ENCODE measurements around the gene PGM1. TPM values are rescaled to one million over a fixed set of nuclear protein-coding genes. Genes with fewer than 3 reads are reported as not detected.

The PGM1 gene
- total and polyA plus RNA-seq, 10 of the 15 experiments (the other 5 are each of a cell fraction or from before 2014, with no cell fraction given) = 22.5 to 72.6 (median 50.8) TPM

- SMC1A ChIA-PET (ENCODE audit: uncharacterized antibody, unreplicated experiment) = no interaction called here
- Histone ChIP-seq H3K4me1 (ENCODE audit: control insufficient read depth, insufficient read depth, low read length) (no peaks in the 10 kb centered on the region), H2AFZ (ENCODE audit: control insufficient read depth, low read depth, low read length) (no peak overlapping the region), H3K4me3 (no peak overlapping the region), H3K9me3 (replicated peaks; ENCODE audit: control insufficient read depth, insufficient read depth, low read length) (no peaks in the 10 kb centered on the region), H3K27me3 (replicated peaks in 1 of 2; ENCODE audit: control insufficient read depth in 2 of 2, insufficient read depth in 2 of 2, low read length in 1 of 2) (no peaks in the 10 kb centered on the region), H4K20me1 (ENCODE audit: control insufficient read depth, insufficient read depth) (no peaks in the 10 kb centered on the region), H3K4me2 (ENCODE audit: control insufficient read depth, insufficient read depth) (no peak overlapping the region), H3K36me3 (ENCODE audit: control insufficient read depth in 2 of 2, insufficient read depth in 2 of 2, low read length in 1 of 2) (peaks cover 7 to 23% of the 10 kb centered on the region in 2 experiments), H3K9ac (ENCODE audit: control insufficient read depth, insufficient read depth, low read length) (no peak overlapping the region), H3K79me2 (ENCODE audit: control insufficient read depth, insufficient read depth, low read length) (no peaks in the 10 kb centered on the region), H3K27ac (ENCODE audit: control insufficient read depth, insufficient read depth) (no peak overlapping the region)
- DNase-seq (ENCODE audit: low read depth, low spot score) = no peak
- RAD21 ChIA-PET (ENCODE audit: unreplicated experiment) = no interaction called here
- TF ChIP-seq SMAD1 (IDR thresholded peaks at IDR 0.05; ENCODE audit: low read depth, partially characterized antibody) (no peak), CBX5 (IDR thresholded peaks at IDR 0.05; ENCODE audit: low read depth) (no peak), MYB (IDR thresholded peaks at IDR 0.05; ENCODE audit: borderline replicate concordance, low read depth, low read length) (no peak), RELB (IDR thresholded peaks at IDR 0.05; ENCODE audit: low read depth) (no peak), CEBPZ (IDR thresholded peaks at IDR 0.05; ENCODE audit: low read depth, low read length) (no peak), CUX1 (IDR thresholded peaks at IDR 0.05; ENCODE audit: insufficient replicate concordance, low read depth, low read length) (no peak), TBL1XR1 (IDR thresholded peaks at IDR 0.05; ENCODE audit: low read depth, low read length) (no peak), USF2 (IDR thresholded peaks at IDR 0.05; ENCODE audit: borderline replicate concordance, low read depth, low read length) (no peak), FOXK2 (IDR thresholded peaks at IDR 0.05) (no peak), RB1 (IDR thresholded peaks at IDR 0.05; ENCODE audit: borderline replicate concordance) (no peak), CHD1 (IDR thresholded peaks at IDR 0.05; ENCODE audit: low read depth, low read length) (no peak), ZSCAN29 (IDR thresholded peaks at IDR 0.05) (no peak), NRF1 (conservative IDR thresholded peaks at IDR 0.05; ENCODE audit: low read depth, low read length) (no peak)
- ATAC-seq = no peak
- intact Hi-C loops (cut with micrococcal nuclease; ENCODE audit: unreplicated experiment) = no loop called here
- CTCF ChIA-PET = interaction anchor here (0.6 kb wide), 1 partner anchor 67 kb away, joined by 3 read pairs; no protein-coding TSS in a partner anchor
- POLR2A ChIA-PET = no interaction called here
- FAIRE-seq = no peak
- no TSS peak for BruUV-seq (replicated peaks)
- in situ Hi-C loops (cut with MboI) = no loop called here
- 96% methylated on average over 4 of the region's 4 CpGs for WGBS (ENCODE audit: insufficient coverage, insufficient replicate concordance, low lambda C conversion rate, missing lambda C conversion rate)
Observed at GRCh38 chr1:63633281-63633680, 40.1 kb downstream of the PGM1 start.

Data from GM12878 (cell line).